CD14-positive monocyte (primary cell): ENCODE measurements around the gene CTNNA3. TPM values are rescaled to one million over a fixed set of nuclear protein-coding genes. Genes with fewer than 3 reads are reported as not detected.

ENCODE experiments used
- DNase-seq, 3 donors: peaks; one replicate each; pipeline ENCODE4 v3.0.0-alpha.2; 2011 to 2022
- H2AFZ ChIP-seq: 2 replicates; pipeline ENCODE4 v1.6.0; 2012; ENCODE audit warnings: mild to moderate bottlenecking, low read depth, low read length, inconsistent platforms; ENCODE audit not compliant: insufficient read depth, poor library complexity, severe bottlenecking
- H3K27ac ChIP-seq, 2 donors: 1 replicate in 1 of 2; 2 replicates in 1 of 2; pipeline ENCODE4 v1.5.1; 2012 to 2013; ENCODE audit warnings: low read length in 2 of 2, control low read depth in 1 of 2, inconsistent platforms in 1 of 2, low read depth in 1 of 2, mild to moderate bottlenecking in 1 of 2
- H3K27me3 ChIP-seq, 2 donors: one replicate each; pipeline versions ENCODE4 v1.6.0 to v1.6.1; 2011 to 2013; ENCODE audit warnings: low read length in 2 of 2; ENCODE audit not compliant: control insufficient read depth in 2 of 2, insufficient read depth in 2 of 2
- H3K36me3 ChIP-seq, 2 donors: replicated peaks in 1 of 2; 1 replicate in 1 of 2; 2 replicates in 1 of 2; pipeline versions ENCODE4 v1.5.1 to v1.6.1; 2012 to 2013; ENCODE audit warnings: low read length in 2 of 2, control low read depth in 1 of 2, inconsistent platforms in 1 of 2, mild to moderate bottlenecking in 1 of 2; ENCODE audit not compliant: insufficient read depth in 2 of 2, control insufficient read depth in 1 of 2
- H3K4me1 ChIP-seq, 2 donors: 1 replicate in 1 of 2; 2 replicates in 1 of 2; pipeline versions ENCODE4 v1.5.1 to v1.6.1; 2012 to 2013; ENCODE audit warnings: low read length in 2 of 2, control low read depth in 1 of 2, inconsistent platforms in 1 of 2, mild to moderate bottlenecking in 1 of 2, moderate library complexity in 1 of 2; ENCODE audit not compliant: insufficient read depth in 2 of 2, control insufficient read depth in 1 of 2
- H3K4me2 ChIP-seq: replicated peaks from 2 replicates; pipeline ENCODE3; 2012; ENCODE audit warnings: low read length, moderate library complexity, mild to moderate bottlenecking; ENCODE audit not compliant: poor library complexity, severe bottlenecking; ENCODE audit errors: extremely low read depth
- H3K4me3 ChIP-seq, 3 experiments: fragments of 200-600 bp in 1 of 3; sonication (generic) in 1 of 3; replicated peaks in 1 of 3; 1 replicate in 2 of 3; 2 replicates in 1 of 3; pipeline ENCODE4 v1.5.1; 2011 to 2013; ENCODE audit warnings: low read length in 3 of 3, mild to moderate bottlenecking in 3 of 3, control low read depth in 2 of 3, low read depth in 2 of 3, inconsistent platforms in 1 of 3, moderate library complexity in 1 of 3
- H3K79me2 ChIP-seq: 2 replicates; pipeline ENCODE4 v1.6.0; 2012; ENCODE audit warnings: mild to moderate bottlenecking, control low read depth, inconsistent platforms, low read length, moderate library complexity; ENCODE audit not compliant: insufficient read depth
- H3K9ac ChIP-seq: 2 replicates; pipeline ENCODE4 v1.6.0; 2017; ENCODE audit warnings: low read length, mild to moderate bottlenecking; ENCODE audit not compliant: insufficient read depth, poor library complexity, severe bottlenecking
- H3K9me3 ChIP-seq, 2 donors: replicated peaks in 1 of 2; 1 replicate in 1 of 2; 2 replicates in 1 of 2; pipeline versions ENCODE4 v1.5.1 to v1.6.1; 2012 to 2013; ENCODE audit warnings: low read length in 2 of 2, control low read depth in 1 of 2; ENCODE audit not compliant: control insufficient read depth in 1 of 2, insufficient read depth in 1 of 2
- H4K20me1 ChIP-seq: 2 replicates; pipeline ENCODE4 v1.6.0; 2012; ENCODE audit warnings: mild to moderate bottlenecking, low read length, control low read depth, moderate library complexity; ENCODE audit not compliant: insufficient read depth
- H3K27ac Mint-ChIP-seq, 7 donors: one replicate each; pipeline ENCODE4 v1.8.0; 2020; ENCODE audit warnings: mild to moderate bottlenecking in 7 of 7, mixed read lengths in 7 of 7, moderate library complexity in 6 of 7, inconsistent platforms in 2 of 7
- H3K27me3 Mint-ChIP-seq, 3 donors: one replicate each; pipeline ENCODE4 v1.8.0; 2021 to 2022; ENCODE audit warnings: low read depth in 3 of 3, mild to moderate bottlenecking in 3 of 3, mixed read lengths in 3 of 3, moderate library complexity in 3 of 3, inconsistent platforms in 1 of 3
- H3K36me3 Mint-ChIP-seq, 2 donors: one replicate each; pipeline ENCODE4 v1.8.0; 2020; ENCODE audit warnings: mixed read lengths in 2 of 2, inconsistent platforms in 1 of 2, mild to moderate bottlenecking in 1 of 2
- H3K4me1 Mint-ChIP-seq: one replicate; pipeline ENCODE4 v1.8.0; 2020; ENCODE audit warnings: mild to moderate bottlenecking, mixed read lengths
- H3K4me3 Mint-ChIP-seq, 2 donors: one replicate each; pipeline ENCODE4 v1.8.0; 2020; ENCODE audit warnings: mild to moderate bottlenecking in 2 of 2, mixed read lengths in 2 of 2, moderate library complexity in 1 of 2
- H3K9me3 Mint-ChIP-seq, 7 donors: one replicate each; pipeline ENCODE4 v1.8.0; 2020 to 2022; ENCODE audit warnings: mixed read lengths in 7 of 7, mild to moderate bottlenecking in 6 of 7, moderate library complexity in 6 of 7, inconsistent platforms in 2 of 7
- WGBS: methylation state at CpG from one replicate; pipeline ENCODE4 v1.1.5; 2013; ENCODE audit warnings: missing lambda C conversion rate; ENCODE audit not compliant: insufficient coverage; 5-methylcytosine and 5-hydroxymethylcytosine counted together
- intact Hi-C, 2 donors: fragments of 100-400 bp; cut with micrococcal nuclease; formaldehyde crosslinking; loops; one replicate each; pipeline versions ENCODE4 v1.15.0 to v1.15.1; 2023
- polyA plus RNA-seq, 3 donors: library from polyadenylated mRNA; depleted of rRNA in 1 of 3; unstranded in 2 of 3; stranded (reverse) in 1 of 3; fragments of 300-500 nt in 2 of 3; fragments of >200 nt in 1 of 3; fragmentation: Illumina TruSeq in 2 of 3; gene quantifications; 1 replicate in 2 of 3; 2 replicates in 1 of 3; pipeline ENCODE4 v1.2.3, GENCODE V29; 2012 to 2021
- TF ChIP-seq, protein P1 (sequence below): fragments of 200-600 bp; IDR thresholded peaks from one replicate; pipeline ENCODE4 v1.8.0; 2022; ENCODE audit warnings: antibody characterized with exemption, mild to moderate bottlenecking

The CTNNA3 gene
- polyA plus RNA-seq, 3 donors = not detected

DNA sequence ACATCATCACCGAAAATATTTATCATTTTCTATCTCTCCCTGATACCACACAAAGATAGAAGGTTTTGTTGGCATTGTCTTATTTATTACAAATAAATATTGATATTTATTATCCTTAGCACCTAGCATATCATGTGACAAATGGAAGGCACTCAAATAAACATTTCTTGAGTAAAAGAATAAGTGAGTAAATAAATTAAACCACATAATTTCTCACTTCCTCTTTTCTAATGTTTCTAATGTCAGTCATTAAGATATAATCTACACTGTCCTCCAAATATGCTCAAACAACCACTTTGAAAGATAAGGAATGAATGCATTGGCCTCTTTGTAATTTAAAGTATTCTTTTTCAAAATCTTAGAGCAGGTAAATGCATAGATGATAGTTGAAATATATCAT lies 1797.9 kb downstream of the CTNNA3 start:
- no CpG with 5 or more reads among the region's 1 CpG for WGBS
- H3K36me3 ChIP-seq = no peaks in the 10 kb centered on the region
- DNase-seq = no peak
- no peaks in the 10 kb centered on the region for H3K27me3 ChIP-seq
- H4K20me1 ChIP-seq = no peaks in the 10 kb centered on the region
- H3K27me3 Mint-ChIP-seq = no peaks in the 10 kb centered on the region
- no peak overlapping the region for H3K4me3 ChIP-seq
- no peak overlapping the region for H3K27ac Mint-ChIP-seq
- no peak overlapping the region for H2AFZ ChIP-seq
- H3K79me2 ChIP-seq = no peaks in the 10 kb centered on the region
- no peaks in the 10 kb centered on the region for H3K4me1 ChIP-seq
- no peaks in the 10 kb centered on the region for H3K36me3 Mint-ChIP-seq
- TF ChIP-seq, protein P1, sequence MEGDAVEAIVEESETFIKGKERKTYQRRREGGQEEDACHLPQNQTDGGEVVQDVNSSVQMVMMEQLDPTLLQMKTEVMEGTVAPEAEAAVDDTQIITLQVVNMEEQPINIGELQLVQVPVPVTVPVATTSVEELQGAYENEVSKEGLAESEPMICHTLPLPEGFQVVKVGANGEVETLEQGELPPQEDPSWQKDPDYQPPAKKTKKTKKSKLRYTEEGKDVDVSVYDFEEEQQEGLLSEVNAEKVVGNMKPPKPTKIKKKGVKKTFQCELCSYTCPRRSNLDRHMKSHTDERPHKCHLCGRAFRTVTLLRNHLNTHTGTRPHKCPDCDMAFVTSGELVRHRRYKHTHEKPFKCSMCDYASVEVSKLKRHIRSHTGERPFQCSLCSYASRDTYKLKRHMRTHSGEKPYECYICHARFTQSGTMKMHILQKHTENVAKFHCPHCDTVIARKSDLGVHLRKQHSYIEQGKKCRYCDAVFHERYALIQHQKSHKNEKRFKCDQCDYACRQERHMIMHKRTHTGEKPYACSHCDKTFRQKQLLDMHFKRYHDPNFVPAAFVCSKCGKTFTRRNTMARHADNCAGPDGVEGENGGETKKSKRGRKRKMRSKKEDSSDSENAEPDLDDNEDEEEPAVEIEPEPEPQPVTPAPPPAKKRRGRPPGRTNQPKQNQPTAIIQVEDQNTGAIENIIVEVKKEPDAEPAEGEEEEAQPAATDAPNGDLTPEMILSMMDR = no peak
- H3K9ac ChIP-seq = no peak overlapping the region
- no peaks in the 10 kb centered on the region for H3K4me1 Mint-ChIP-seq
- no peak overlapping the region for H3K4me2 ChIP-seq
- intact Hi-C loops = no loop called here
- no peak overlapping the region for H3K27ac ChIP-seq
- no peak overlapping the region for H3K4me3 Mint-ChIP-seq
- H3K9me3 Mint-ChIP-seq = peaks cover 0 to 2% (median 0%) of the 10 kb centered on the region in 7 donors
- H3K9me3 ChIP-seq = no peaks in the 10 kb centered on the region

DNA sequence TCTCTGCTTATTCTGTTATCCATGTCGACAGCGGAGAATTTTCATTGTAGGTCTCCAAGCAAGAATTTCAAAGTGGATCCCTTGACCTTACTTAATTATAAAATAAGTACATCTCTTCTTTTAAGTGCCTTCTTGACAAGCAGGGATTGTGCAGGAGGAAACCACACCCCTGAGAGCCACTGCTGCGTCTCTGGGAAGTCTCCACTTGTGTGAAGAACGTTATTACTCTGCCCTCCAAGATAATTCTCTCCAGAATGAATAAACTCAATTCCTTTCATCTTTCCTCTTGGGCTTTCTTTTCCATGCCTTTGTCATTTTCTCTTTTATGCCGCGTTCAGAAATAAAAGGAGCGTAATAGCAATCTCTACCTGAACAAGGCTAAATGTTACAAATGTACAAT lies 1801.0 kb downstream of the CTNNA3 start:
- no peak overlapping the region for H3K4me3 ChIP-seq
- no peaks in the 10 kb centered on the region for H3K27me3 ChIP-seq
- no peaks in the 10 kb centered on the region for H3K4me1 ChIP-seq
- Mint-ChIP-seq H3K4me3 (no peak overlapping the region), H3K36me3 (no peaks in the 10 kb centered on the region), H3K27ac (no peak overlapping the region), H3K4me1 (no peaks in the 10 kb centered on the region), H3K27me3 (no peaks in the 10 kb centered on the region), H3K9me3 (peaks cover 0 to 2% (median 0%) of the 10 kb centered on the region in 7 donors)
- no peaks in the 10 kb centered on the region for H3K79me2 ChIP-seq
- no peak overlapping the region for H3K27ac ChIP-seq
- H2AFZ ChIP-seq = no peak overlapping the region
- H3K4me2 ChIP-seq = no peak overlapping the region
- H3K36me3 ChIP-seq = no peaks in the 10 kb centered on the region
- intact Hi-C loops = no loop called here
- TF ChIP-seq, protein P1 = no peak
- H3K9ac ChIP-seq = no peak overlapping the region
- H4K20me1 ChIP-seq = no peaks in the 10 kb centered on the region
- no peaks in the 10 kb centered on the region for H3K9me3 ChIP-seq
- no peak for DNase-seq
- WGBS = 83% methylated on average over 2 of the region's 7 CpGs
